HEK293 (cell line): ENCODE results near the gene PDE6B.

Source experiments
- MYNN ChIP-seq: fragments of 450-650 bp; formaldehyde crosslinking; IDR thresholded peaks from 2 replicates; pipeline ENCODE4 v1.5.1; 2016; ENCODE audit warnings: missing biosample characterization, missing genetic modification characterization, borderline replicate concordance
- TF ChIP-seq, protein P1 (sequence below): fragments of 450-650 bp; formaldehyde crosslinking; IDR thresholded peaks from 2 replicates; pipeline ENCODE4 v1.5.1; 2016; ENCODE audit warnings: missing biosample characterization, missing genetic modification characterization

DNA sequence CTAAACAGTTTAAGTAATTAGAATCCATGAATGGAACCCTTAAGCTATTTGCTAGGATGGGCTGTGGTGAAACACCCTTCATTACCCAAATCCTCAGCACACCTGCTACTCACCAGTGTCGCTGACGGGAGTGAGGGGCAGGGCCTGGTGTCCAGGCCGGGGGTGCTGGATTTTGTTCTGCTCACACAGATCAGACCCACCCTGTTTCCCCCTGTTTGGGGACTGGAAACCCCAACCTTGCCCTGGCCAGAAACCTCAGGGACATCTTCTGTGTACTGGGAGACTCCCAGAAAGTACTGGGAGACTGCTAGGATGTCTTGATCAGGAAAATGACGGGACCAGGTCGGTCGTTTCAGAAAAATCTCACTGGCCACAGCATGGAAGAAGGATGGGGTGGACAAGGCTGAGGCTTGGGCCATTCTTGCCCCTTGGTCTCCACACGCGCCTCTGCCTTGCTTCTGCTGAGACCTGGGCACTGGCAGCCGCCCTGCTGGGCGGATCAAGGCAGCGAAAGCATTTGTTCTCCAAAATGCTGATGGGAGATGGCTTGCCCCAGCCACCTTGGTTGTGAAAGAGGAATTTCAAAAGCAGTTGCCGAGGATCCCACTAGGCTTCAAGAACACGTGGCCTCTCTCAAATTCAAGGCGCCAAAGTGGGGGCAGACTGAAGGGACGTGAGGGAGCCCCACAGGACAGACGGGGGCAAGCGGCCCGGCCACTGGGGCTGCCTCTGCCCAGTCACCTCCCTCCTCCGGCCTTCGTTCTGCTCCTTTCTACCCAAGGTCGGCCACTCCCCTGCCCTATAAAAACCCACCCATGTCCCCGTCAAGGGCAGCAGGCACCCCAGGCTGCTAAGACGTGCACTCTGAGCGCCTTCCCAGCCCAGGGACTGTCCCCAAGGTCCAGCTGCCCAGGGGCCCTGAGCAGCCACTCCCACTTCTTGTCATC is 23.5 kb upstream of the PDE6B start:
- no peak for TF ChIP-seq MYNN (tag by site-specific recombination)
- TF ChIP-seq, protein P1, sequence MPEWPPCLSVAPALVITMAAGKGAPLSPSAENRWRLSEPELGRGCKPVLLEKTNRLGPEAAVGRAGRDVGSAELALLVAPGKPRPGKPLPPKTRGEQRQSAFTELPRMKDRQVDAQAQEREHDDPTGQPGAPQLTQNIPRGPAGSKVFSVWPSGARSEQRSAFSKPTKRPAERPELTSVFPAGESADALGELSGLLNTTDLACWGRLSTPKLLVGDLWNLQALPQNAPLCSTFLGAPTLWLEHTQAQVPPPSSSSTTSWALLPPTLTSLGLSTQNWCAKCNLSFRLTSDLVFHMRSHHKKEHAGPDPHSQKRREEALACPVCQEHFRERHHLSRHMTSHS (tag by site-specific recombination): no peak
